ENCODE measurements around the gene TNFRSF12A. TPM values are rescaled to one million over a fixed set of nuclear protein-coding genes. Genes with fewer than 3 reads are reported as not detected.

Gene TNFRSF12A
- total and polyA plus RNA-seq, 9 donors: 3.7 to 52.5 (median 8.5) TPM

DNA sequence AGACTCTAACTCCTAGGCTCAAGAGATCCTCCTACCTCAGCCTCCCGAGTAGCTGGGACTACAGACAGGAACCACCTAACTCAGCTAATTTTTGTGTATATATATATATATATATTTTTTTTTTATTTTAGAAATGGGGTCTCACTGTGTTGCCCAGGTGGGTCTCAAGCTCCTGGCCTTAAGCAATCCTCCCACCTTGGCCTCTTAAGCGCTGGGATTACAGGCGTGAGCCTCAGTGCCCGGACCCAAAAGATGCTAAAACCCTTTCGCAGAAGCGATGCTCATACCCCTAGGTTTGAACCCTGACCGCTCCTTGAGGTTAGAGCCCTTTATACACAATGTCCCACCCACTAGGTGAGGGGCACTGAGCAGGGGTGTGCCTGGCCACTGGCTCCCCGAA is 9.7 kb upstream of the TNFRSF12A start:
- 80 to 83% (median 81%) methylated on average over 8 of the region's 8 CpGs for WGBS, 3 donors
- Histone ChIP-seq H3K4me3 (no peak overlapping the region), H3K4me1 (ENCODE audit: insufficient read depth) (no peaks in the 10 kb centered on the region), H3K36me3 (no peaks in the 10 kb centered on the region), H3K27ac (no peak overlapping the region), H3K27me3 (peaks cover 8% of the 10 kb centered on the region), H3K9me3 (no peaks in the 10 kb centered on the region)
- intact Hi-C loops (cut with DNase I): no loop called here
- TF ChIP-seq EP300 (IDR thresholded peaks at IDR 0.05): no peak
- TF ChIP-seq, protein P1, sequence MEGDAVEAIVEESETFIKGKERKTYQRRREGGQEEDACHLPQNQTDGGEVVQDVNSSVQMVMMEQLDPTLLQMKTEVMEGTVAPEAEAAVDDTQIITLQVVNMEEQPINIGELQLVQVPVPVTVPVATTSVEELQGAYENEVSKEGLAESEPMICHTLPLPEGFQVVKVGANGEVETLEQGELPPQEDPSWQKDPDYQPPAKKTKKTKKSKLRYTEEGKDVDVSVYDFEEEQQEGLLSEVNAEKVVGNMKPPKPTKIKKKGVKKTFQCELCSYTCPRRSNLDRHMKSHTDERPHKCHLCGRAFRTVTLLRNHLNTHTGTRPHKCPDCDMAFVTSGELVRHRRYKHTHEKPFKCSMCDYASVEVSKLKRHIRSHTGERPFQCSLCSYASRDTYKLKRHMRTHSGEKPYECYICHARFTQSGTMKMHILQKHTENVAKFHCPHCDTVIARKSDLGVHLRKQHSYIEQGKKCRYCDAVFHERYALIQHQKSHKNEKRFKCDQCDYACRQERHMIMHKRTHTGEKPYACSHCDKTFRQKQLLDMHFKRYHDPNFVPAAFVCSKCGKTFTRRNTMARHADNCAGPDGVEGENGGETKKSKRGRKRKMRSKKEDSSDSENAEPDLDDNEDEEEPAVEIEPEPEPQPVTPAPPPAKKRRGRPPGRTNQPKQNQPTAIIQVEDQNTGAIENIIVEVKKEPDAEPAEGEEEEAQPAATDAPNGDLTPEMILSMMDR (IDR thresholded peaks at IDR 0.05): no peak
- TF ChIP-seq POLR2A (IDR thresholded peaks at IDR 0.05): no peak
- no peak for DNase-seq

DNA sequence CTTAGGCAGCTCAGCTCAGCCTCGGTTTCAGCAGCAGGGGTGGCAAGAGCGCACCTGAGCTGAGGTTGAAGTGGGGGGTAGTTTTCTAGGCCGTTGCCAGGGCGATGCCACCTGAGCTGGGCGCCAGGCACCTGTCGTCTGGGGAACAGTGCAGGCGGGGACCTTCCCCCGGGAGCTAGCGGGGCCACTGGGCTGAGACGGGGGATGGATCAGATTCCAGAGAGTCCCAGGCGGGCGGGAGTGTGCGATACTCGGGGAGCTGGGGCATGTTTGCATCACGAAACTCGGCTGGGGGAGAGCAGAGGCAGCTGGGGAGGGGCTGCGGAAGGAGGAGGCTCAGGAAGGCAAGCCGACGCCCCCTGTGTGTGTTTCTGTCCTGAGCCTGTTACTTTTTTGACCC is 7.9 kb upstream of the TNFRSF12A start:
- TF ChIP-seq, protein P1 (IDR thresholded peaks at IDR 0.05): no peak
- TF ChIP-seq EP300 (IDR thresholded peaks at IDR 0.05) (no peak), POLR2A (IDR thresholded peaks at IDR 0.05) (no peak)
- intact Hi-C loops (cut with DNase I): no loop called here
- H3K27me3 ChIP-seq: peaks cover 3% of the 10 kb centered on the region

DNA sequence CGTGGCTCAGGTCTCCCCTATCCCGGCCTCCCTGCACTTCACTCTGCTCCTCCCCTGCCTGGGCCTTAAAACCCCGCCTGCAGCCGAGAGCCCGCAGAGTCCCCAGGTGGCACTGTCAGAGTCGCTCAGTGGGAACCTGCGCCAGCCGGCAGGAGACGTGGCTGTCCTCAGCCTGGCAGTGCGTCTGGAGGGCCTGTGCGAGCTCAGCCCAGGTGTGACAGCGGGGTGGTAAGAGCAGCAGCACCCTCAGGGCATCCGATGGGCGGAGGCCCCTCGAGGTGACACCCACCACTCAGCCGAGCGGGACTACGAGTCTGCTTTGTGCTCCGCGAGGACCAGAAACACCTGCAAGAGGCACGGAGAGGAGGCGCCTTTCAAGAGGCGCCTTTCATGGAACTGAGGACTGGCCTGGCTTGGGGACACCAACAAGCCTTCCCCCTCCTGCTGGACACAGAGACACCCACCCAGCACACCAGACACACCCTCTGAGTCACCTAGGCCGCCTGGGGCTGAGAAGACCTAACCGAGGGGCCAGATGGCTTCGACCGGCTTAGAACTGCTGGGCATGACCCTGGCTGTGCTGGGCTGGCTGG is 7.2 kb upstream of the TNFRSF12A start, which contains the start of gene CLDN9:
TSS of gene CLDN9 (plus strand) at position 96 of the 593 bp plus-strand sequence. CDS start at position 536, 440 bp downstream.
- H3K27ac ChIP-seq: no peak within 1 kb of the TSS
- H3K4me3 ChIP-seq: no peak within 1 kb of the TSS
- no peaks in the 10 kb centered on the region for H3K9me3 ChIP-seq
- no peaks in the 10 kb centered on the region for H3K36me3 ChIP-seq
- DNase-seq: no peak
- 39 to 45% (median 42%) methylated on average over 10 to 27 of the region's 27 CpGs for WGBS, 3 donors
- no peaks in the 10 kb centered on the region for H3K4me1 ChIP-seq (ENCODE audit: insufficient read depth)
- TF ChIP-seq EP300 (IDR thresholded peaks at IDR 0.05) (no peak), POLR2A (IDR thresholded peaks at IDR 0.05) (no peak)
- TF ChIP-seq, protein P1 (IDR thresholded peaks at IDR 0.05): no peak
- no peaks in the 10 kb centered on the region for H3K27me3 ChIP-seq
- intact Hi-C loops (cut with DNase I): no loop called here

More for the DNA sequence above, 7.9 kb upstream of the TNFRSF12A start:
- WGBS, 3 donors: 5 to 9% (median 8%) methylated on average over 19 of the region's 19 CpGs
- DNase-seq: no peak
- Histone ChIP-seq H3K27ac (no peak overlapping the region), H3K4me3 (no peak overlapping the region), H3K36me3 (no peaks in the 10 kb centered on the region), H3K9me3 (no peaks in the 10 kb centered on the region), H3K4me1 (ENCODE audit: insufficient read depth) (no peaks in the 10 kb centered on the region)

DNA sequence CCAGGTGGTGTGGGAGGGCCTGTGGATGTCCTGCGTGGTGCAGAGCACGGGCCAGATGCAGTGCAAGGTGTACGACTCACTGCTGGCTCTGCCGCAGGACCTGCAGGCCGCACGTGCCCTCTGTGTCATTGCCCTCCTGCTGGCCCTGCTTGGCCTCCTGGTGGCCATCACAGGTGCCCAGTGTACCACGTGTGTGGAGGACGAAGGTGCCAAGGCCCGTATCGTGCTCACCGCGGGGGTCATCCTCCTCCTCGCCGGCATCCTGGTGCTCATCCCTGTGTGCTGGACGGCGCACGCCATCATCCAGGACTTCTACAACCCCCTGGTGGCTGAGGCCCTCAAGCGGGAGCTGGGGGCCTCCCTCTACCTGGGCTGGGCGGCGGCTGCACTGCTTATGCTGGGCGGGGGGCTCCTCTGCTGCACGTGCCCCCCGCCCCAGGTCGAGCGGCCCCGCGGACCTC is 6.6 kb upstream of the TNFRSF12A start:
- H3K9me3 ChIP-seq: no peaks in the 10 kb centered on the region
- no peaks in the 10 kb centered on the region for H3K36me3 ChIP-seq
- intact Hi-C loops (cut with DNase I): no loop called here
- TF ChIP-seq, protein P1 (IDR thresholded peaks at IDR 0.05): no peak
- TF ChIP-seq POLR2A (IDR thresholded peaks at IDR 0.05): no peak
- H3K27me3 ChIP-seq: no peaks in the 10 kb centered on the region
- DNase-seq: no peak
- H3K4me3 ChIP-seq: no peak overlapping the region
- no peaks in the 10 kb centered on the region for H3K4me1 ChIP-seq (ENCODE audit: insufficient read depth)
- no peak overlapping the region for H3K27ac ChIP-seq
- 42 to 43% (median 42%) methylated on average over 19 to 27 of the region's 27 CpGs for WGBS, 3 donors
